GM19455 (cell line): ENCODE data around the gene TMTC1.
"Not testable (repeated sequence)": the region's sequence is repeated elsewhere in the genome, so short reads cannot be mapped to it uniquely, and the experiment has no call there.

Source experiments
- ATAC-seq: cut with Tn5 transposase; IDR thresholded peaks from one replicate; pipeline ENCODE4 v1.9.1; 2021; ENCODE audit not compliant: unreplicated experiment

Gene TMTC1

GRCh38 chr12:29674463-29674862 lies 109.3 kb downstream of the TMTC1 start:
- no peak for ATAC-seq

GRCh38 chr12:29673346-29673745 lies 110.4 kb downstream of the TMTC1 start:
- no peak for ATAC-seq

- no peak for ATAC-seq
Observed at GRCh38 chr12:29672580-29672979, 111.2 kb downstream of the TMTC1 start.

GRCh38 chr12:29671742-29672141 lies 112.0 kb downstream of the TMTC1 start:
- ATAC-seq: no peak

- ATAC-seq: no peak
Observed at GRCh38 chr12:29667011-29667410, 116.7 kb downstream of the TMTC1 start.

- ATAC-seq: no peak
Observed at GRCh38 chr12:29665107-29665506, 118.6 kb downstream of the TMTC1 start.

GRCh38 chr12:29662734-29663323 lies 120.9 kb downstream of the TMTC1 start:
- ATAC-seq: no peak

GRCh38 chr12:29660847-29661246 lies 122.9 kb downstream of the TMTC1 start:
- no peak for ATAC-seq

GRCh38 chr12:29656762-29657538 lies 126.8 kb downstream of the TMTC1 start:
- ATAC-seq: no peak

GRCh38 chr12:29655861-29656260 lies 127.9 kb downstream of the TMTC1 start:
- ATAC-seq: no peak

- ATAC-seq: no peak
Observed at GRCh38 chr12:29653286-29653685, 130.5 kb downstream of the TMTC1 start.

GRCh38 chr12:29650371-29650770 lies 133.4 kb downstream of the TMTC1 start:
- ATAC-seq: no peak

GRCh38 chr12:29649722-29650121 lies 134.0 kb downstream of the TMTC1 start:
- no peak for ATAC-seq

GRCh38 chr12:29644536-29645162 lies 139.1 kb downstream of the TMTC1 start:
- no peak for ATAC-seq

GRCh38 chr12:29640589-29641345 lies 143.0 kb downstream of the TMTC1 start:
- no peak for ATAC-seq

- ATAC-seq: no peak
Observed at GRCh38 chr12:29639893-29640495, 143.7 kb downstream of the TMTC1 start.

GRCh38 chr12:29638528-29638927 lies 145.2 kb downstream of the TMTC1 start:
- ATAC-seq: no peak

GRCh38 chr12:29634057-29634456 lies 149.7 kb downstream of the TMTC1 start:
- ATAC-seq: no peak

GRCh38 chr12:29630164-29630563 lies 153.6 kb downstream of the TMTC1 start:
- not testable (repeated sequence) for ATAC-seq

GRCh38 chr12:29627221-29627620 lies 156.5 kb downstream of the TMTC1 start:
- no peak for ATAC-seq

- no peak for ATAC-seq
Observed at GRCh38 chr12:29625359-29625953, 158.3 kb downstream of the TMTC1 start.
